Activated naive CD4-positive, alpha-beta T cell treated with anti-CD3 and anti-CD28 coated beads, Interleukin-2, amount 10 ng/mL, durations not matched to agents 7 days and 5 days (primary cell): ENCODE data around the gene GBX1.

ENCODE experiments used
- CTCF ChIA-PET: fragments of 350-600 bp; sonication (Branson Sonifier 250); formaldehyde crosslinking; loops from one replicate; lab custom pipeline; 2021; ENCODE audit warnings: antibody characterized with exemption; lab: Charles Lee
- DNase-seq: peaks from one replicate; pipeline ENCODE4 v3.0.0-alpha.2; 2020
- H3K27ac Mint-ChIP-seq: one replicate; pipeline ENCODE4 v1.8.0; 2021; ENCODE audit warnings: mild to moderate bottlenecking, moderate library complexity, mixed read lengths
- H3K27me3 Mint-ChIP-seq: one replicate; pipeline ENCODE4 v1.8.0; 2021; ENCODE audit warnings: mild to moderate bottlenecking, mixed read lengths
- H3K36me3 Mint-ChIP-seq: one replicate; pipeline ENCODE4 v1.8.0; 2021; ENCODE audit warnings: mixed read lengths
- H3K4me1 Mint-ChIP-seq: one replicate; pipeline ENCODE4 v1.8.0; 2021; ENCODE audit warnings: mixed read lengths
- H3K4me3 Mint-ChIP-seq: one replicate; pipeline ENCODE4 v1.8.0; 2021; ENCODE audit warnings: mild to moderate bottlenecking, moderate library complexity, mixed read lengths
- H3K9me3 Mint-ChIP-seq: one replicate; pipeline ENCODE4 v1.8.0; 2021; ENCODE audit warnings: mixed read lengths

The GBX1 gene

DNA sequence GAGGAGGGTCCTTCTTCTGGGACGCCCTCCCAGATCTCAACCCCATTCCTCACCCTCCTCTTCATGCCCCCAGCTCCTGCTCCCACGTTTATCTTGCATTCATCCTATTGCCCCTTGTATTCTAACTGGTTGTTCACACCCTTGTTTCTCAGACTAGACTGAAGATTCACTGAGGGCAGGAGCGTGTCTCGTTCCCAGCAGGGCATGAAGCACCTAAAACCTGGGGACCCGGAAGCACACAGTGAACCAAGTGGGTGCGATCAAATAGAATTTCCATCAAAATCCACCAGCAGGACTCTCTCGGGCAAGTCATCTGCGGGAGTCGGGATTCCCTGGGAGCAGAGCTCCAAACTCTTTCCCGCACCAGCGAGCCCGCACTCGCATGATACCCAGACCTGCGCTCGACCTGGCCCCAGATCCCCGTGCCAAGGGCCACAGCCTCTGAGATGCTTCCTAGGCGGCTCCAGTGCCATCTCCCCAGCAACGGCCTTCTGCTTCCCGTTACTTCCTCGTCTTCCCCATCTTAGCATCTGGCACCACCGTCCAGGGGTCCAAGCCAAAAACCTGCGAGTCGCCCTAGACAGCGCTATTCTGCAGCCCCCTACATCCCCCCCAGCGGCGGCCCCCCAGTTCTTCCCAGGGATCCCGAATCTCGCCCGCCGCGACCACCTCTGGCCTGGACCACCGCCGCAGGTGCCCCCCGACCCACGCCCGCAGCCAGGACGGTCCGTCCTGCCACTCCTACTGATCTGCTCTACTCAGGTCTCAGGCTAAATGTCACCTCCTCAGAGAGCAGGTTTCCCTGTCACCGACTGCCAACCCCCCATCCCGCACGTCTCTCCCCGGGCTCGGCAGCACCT lies 6.1 kb upstream of the GBX1 start:
- no peak overlapping the region for H3K27ac Mint-ChIP-seq
- H3K4me3 Mint-ChIP-seq, result no peak overlapping the region
- H3K27me3 Mint-ChIP-seq, result peaks cover 92% of the 10 kb centered on the region
- CTCF ChIA-PET, result no interaction called here
- H3K36me3 Mint-ChIP-seq, result no peaks in the 10 kb centered on the region
- H3K4me1 Mint-ChIP-seq, result peaks cover 6% of the 10 kb centered on the region
- no peak for DNase-seq
- H3K9me3 Mint-ChIP-seq, result no peaks in the 10 kb centered on the region

DNA sequence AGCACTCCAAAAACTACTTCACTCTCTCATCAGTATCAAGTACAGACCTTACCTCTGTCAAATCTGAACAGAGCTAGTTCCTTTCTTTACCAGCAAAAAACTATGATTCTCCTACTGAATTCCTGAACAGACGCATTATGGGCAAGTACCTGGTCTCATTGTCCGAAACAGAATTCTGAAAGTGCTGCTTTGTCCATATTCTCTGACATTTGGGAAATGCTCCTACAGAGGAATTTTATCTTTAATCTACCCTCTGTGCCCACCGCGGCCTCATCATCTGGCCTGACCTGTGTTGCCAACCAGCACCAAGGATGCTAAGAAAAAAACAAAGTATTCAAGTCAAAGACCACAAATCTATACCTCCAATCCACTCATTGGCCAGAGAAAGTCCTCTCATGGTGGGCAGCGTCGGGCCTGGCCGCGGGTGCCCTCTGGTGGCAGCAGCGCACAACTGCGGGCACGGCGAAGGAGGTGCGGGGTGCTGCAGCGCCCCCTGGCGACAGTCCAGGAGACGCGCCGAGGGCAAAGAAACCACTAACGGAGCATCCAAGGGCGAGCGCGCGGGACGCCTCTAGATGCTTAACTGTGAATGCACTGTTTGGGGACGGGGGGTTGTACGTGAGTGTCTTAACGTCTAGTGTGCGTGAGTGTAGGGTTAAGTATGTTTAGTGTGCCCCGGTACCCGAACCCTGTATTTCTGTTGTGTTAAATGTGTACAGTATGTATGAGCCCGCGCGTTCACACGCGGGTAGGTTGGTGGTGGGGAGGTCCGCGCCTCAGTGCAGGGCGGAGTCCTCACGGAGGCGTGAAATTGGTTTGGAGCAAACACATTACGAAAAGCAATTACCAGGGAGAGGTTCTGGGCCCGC lies 5.0 kb upstream of the GBX1 start:
- Mint-ChIP-seq H3K4me1 (peaks cover 10% of the 10 kb centered on the region), H3K27me3 (peaks cover 90% of the 10 kb centered on the region), H3K4me3 (no peak overlapping the region), H3K9me3 (no peaks in the 10 kb centered on the region), H3K27ac (peak overlapping the region; percentile 33), H3K36me3 (no peaks in the 10 kb centered on the region)
- DNase-seq, result peak; percentile 79
- CTCF ChIA-PET, result interaction anchor here (0.7 to 1.3 kb wide), 5 partner anchors 15 to 72 kb away, joined by 3 to 8 read pairs (median 4); no protein-coding TSS in a partner anchor

DNA sequence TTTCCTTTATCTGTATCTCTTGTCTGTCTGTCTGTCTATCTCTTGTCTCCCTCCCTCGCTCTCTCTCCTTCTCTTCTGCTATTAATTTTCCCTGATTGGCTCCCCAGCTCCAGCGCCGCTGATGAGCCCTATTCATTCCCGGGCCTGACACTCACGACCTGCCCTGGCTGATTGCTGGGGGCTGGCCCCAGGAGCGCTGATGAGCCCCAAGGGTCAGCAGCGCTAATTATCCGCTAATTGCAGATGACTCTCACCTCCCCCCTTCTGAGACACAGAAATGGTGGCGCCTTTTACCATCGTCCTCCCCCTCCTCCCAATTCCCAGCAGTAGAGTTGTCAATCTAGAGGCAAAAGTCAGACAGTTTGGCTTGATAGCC lies 1.3 kb upstream of the GBX1 start:
- CTCF ChIA-PET, result interaction anchor here (0.6 to 3.5 kb wide), 10 partner anchors 10 to 78 kb away, joined by 3 to 19 read pairs (median 6); partner anchors contain the start of gene ABCF2
- Mint-ChIP-seq H3K4me1 (peaks cover 12% of the 10 kb centered on the region), H3K27me3 (peaks cover 60% of the 10 kb centered on the region), H3K36me3 (no peaks in the 10 kb centered on the region), H3K4me3 (peak overlapping the region; percentile 46), H3K9me3 (no peaks in the 10 kb centered on the region), H3K27ac (no peak overlapping the region)
- no peak for DNase-seq

DNA sequence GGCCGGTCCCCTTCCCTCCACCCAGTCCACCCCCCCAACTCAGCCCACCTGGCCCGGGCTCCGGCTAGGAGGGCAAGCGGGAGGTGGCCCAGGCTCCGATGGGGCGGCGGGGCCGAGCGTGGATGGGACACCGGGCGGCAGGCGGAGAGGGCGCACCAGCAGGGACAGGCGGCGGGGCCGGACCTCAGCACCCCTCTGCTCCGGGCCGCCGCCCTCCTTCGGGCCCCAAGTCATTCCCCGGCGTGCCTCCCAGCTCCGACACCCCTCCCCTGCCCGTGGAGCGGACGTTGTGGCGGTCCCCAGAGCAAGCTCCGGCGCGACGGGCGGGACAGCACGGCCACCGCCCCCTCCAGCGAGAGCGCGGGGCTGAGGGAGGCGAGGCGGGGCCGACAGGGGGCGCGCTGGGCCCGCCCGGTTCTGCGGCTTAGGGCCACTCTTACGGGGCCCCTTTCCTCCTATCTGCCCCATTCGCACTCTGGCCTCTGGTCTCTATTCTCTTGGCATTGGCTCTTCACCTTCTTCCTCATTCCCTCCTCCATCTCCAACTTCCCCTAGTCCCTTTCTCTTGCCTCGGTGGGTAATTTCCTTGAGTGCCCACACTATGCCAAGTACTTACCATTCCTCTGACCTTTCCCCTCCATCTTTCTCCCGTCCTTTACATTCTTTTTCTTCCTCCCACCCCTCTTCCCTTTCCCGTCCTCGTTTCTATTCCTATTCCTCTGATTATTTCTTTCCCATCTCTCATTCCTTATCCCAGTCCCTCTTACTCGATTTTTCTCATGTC lies 701 bp upstream of the GBX1 start:
- peaks cover 55% of the 10 kb centered on the region for H3K27me3 Mint-ChIP-seq
- DNase-seq, result peak; percentile 69
- no peak overlapping the region for H3K27ac Mint-ChIP-seq
- CTCF ChIA-PET, result interaction anchor here (0.7 to 3.5 kb wide), 13 partner anchors 8 to 136 kb away, joined by 3 to 19 read pairs (median 5); no protein-coding TSS in a partner anchor
- H3K4me1 Mint-ChIP-seq, result peaks cover 12% of the 10 kb centered on the region
- no peaks in the 10 kb centered on the region for H3K36me3 Mint-ChIP-seq
- peak overlapping the region; percentile 46 for H3K4me3 Mint-ChIP-seq
- H3K9me3 Mint-ChIP-seq, result no peaks in the 10 kb centered on the region

DNA sequence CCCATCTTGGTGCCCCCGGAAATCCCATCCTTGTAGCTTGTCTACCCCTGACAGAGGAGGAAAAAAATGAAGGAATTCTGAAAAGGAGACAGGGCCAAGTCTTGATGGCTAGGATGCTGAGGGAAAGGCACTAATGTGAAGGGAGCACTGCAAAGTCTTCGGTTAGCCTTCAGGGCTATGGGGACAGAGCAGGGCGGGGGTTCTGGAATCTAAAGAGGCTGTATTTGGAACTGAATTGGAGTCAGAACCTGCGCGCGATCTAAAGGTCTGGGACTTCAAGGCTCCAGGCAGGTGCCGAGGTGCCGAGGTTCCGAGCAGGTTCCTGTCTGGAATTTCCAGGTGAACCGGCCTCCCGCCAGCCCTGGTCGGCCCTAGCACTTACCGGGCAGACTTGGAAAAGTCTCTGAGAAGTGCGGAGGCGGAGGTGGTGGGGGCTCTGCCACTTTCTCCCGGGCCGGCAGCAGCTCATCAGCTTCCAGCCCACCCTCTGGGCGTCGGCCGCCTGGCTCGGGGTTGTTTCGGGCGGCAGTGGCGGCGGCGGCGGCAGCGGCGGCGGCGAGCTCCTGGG lies 781 bp downstream of the GBX1 start:
- H3K4me1 Mint-ChIP-seq, result peaks cover 7% of the 10 kb centered on the region
- peak overlapping the region; percentile 22 for H3K4me3 Mint-ChIP-seq
- H3K27ac Mint-ChIP-seq, result no peak overlapping the region
- no peaks in the 10 kb centered on the region for H3K36me3 Mint-ChIP-seq
- no peak for DNase-seq
- CTCF ChIA-PET, result interaction anchor here (0.7 to 3.5 kb wide), 6 partner anchors 9 to 85 kb away, joined by 3 to 15 read pairs (median 3); no protein-coding TSS in a partner anchor
- peaks cover 40% of the 10 kb centered on the region for H3K27me3 Mint-ChIP-seq
- H3K9me3 Mint-ChIP-seq, result no peaks in the 10 kb centered on the region

- H3K36me3 Mint-ChIP-seq, result no peaks in the 10 kb centered on the region
- peaks cover 3% of the 10 kb centered on the region for H3K4me1 Mint-ChIP-seq
- CTCF ChIA-PET, result interaction anchor here (1.0 to 1.1 kb wide), 2 partner anchors 81 to 83 kb away, joined by 3 to 4 read pairs; no protein-coding TSS in a partner anchor
- H3K4me3 Mint-ChIP-seq, result no peak overlapping the region
- no peaks in the 10 kb centered on the region for H3K9me3 Mint-ChIP-seq
- H3K27ac Mint-ChIP-seq, result no peak overlapping the region
- DNase-seq, result no peak
- peaks cover 17% of the 10 kb centered on the region for H3K27me3 Mint-ChIP-seq
Measured at GRCh38 chr7:151161757-151162156, 5.7 kb downstream of the GBX1 start.

DNA sequence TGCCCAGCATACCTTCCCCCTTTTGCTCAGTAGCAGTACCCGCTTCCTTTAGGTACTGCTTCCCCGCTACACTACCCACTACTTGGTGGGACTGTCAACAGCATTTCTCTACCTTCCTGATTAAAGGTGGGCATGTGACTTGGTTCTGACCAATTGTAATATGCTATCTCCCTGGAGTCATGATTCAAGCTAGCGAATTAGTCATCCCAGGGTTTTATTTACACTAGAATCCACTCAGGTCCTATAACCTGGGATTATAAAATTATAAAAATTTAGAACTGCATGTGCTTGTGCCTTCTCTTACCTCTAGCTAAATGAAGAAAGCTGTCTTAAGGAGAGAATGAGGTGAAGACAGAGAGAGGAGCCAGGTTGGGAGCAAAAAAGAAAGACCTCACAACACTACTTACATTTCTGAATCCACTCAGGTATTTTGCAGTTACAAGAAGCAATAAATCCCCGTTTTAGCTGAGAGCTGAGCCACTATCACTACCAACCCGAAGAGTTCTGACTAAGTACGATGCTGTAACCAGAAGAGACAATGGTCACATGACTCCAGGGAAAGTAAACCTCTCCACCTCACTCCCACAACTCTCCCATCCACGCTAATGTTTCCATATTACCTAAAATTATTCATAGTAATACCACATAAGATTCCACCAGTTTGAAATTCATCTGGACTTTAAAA lies 9.7 kb downstream of the GBX1 start:
- CTCF ChIA-PET, result interaction anchor here (1.3 to 2.5 kb wide), 3 partner anchors 9 to 14 kb away, joined by 3 to 15 read pairs (median 7); partner anchors contain the start of gene GBX1
- H3K36me3 Mint-ChIP-seq, result no peaks in the 10 kb centered on the region
- peak; percentile 3 for DNase-seq
- H3K27ac Mint-ChIP-seq, result no peak overlapping the region
- H3K4me1 Mint-ChIP-seq, result no peaks in the 10 kb centered on the region
- H3K9me3 Mint-ChIP-seq, result no peaks in the 10 kb centered on the region
- peaks cover 35% of the 10 kb centered on the region for H3K27me3 Mint-ChIP-seq
- H3K4me3 Mint-ChIP-seq, result no peak overlapping the region

- Mint-ChIP-seq H3K27ac (no peak overlapping the region), H3K4me1 (no peaks in the 10 kb centered on the region), H3K27me3 (peaks cover 45% of the 10 kb centered on the region), H3K9me3 (no peaks in the 10 kb centered on the region), H3K4me3 (no peak overlapping the region), H3K36me3 (no peaks in the 10 kb centered on the region)
- CTCF ChIA-PET, result interaction anchor here (0.6 kb wide), 1 partner anchor 1482 kb away, joined by 3 read pairs; no protein-coding TSS in a partner anchor
- DNase-seq, result peak; percentile 8
Measured at GRCh38 chr7:151152643-151153513, 14.6 kb downstream of the GBX1 start.

- Mint-ChIP-seq H3K27ac (no peak overlapping the region), H3K4me1 (no peaks in the 10 kb centered on the region), H3K36me3 (no peaks in the 10 kb centered on the region), H3K9me3 (no peaks in the 10 kb centered on the region), H3K27me3 (peaks cover 50% of the 10 kb centered on the region), H3K4me3 (no peak overlapping the region)
- peak; percentile 10 for DNase-seq
- CTCF ChIA-PET, result interaction anchor here (1.2 to 1.7 kb wide), 2 partner anchors 18 to 40 kb away, joined by 3 read pairs; partner anchors contain the start of gene GBX1
Measured at GRCh38 chr7:151150388-151150787, 17.1 kb downstream of the GBX1 start.

DNA sequence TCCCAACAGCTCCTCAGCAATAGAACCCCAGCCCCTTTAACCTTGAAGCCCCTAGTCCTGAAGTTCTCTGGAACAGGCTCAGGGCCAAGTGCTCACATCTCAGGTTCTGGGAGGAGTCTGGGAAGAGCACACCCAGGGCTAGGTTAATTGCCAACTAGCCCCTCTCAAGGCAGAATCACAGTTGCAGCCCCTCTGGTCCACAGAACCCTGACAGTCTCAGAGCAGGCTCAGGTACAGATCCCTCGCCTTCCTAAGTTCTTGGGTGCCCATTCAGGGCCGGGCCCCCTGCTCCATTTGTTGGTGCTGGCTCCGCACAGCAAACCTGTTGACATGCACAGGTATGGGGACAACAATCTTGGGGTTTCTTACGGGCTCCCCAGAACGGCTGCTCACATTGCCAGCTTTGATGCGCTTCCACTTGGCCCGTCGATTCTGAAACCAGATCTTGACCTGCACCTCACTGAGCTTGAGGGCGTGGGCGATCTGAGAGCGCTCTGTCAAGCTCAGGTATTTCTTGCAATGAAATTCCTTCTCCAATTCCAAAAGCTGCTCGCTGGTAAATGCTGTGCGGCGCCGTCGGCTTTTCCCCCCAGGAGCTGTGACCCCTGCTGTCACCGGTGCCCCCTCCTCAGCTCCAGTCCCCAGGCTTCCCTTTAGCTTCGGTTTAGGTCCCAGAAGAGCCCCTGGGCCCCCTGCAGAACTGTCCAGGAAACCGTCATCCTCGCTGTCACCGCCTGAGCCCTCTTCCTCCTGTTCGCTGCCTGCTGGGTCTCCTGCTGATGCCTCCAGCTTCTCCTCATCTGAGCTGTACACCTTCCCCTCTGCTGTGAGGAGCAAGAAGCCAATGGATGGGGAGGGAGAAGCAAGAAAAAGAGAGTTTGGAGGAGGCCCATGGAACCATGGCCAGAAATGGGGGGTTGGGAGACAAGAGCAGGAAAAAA lies 18.9 kb downstream of the GBX1 start:
- Mint-ChIP-seq H3K4me3 (no peak overlapping the region), H3K36me3 (no peaks in the 10 kb centered on the region), H3K27me3 (peaks cover 39% of the 10 kb centered on the region), H3K27ac (no peak overlapping the region), H3K4me1 (no peaks in the 10 kb centered on the region), H3K9me3 (no peaks in the 10 kb centered on the region)
- peak; percentile 5 for DNase-seq
- CTCF ChIA-PET, result interaction anchor here (1.2 to 1.7 kb wide), 5 partner anchors 19 to 186 kb away, joined by 3 to 4 read pairs (median 3); no protein-coding TSS in a partner anchor

- Mint-ChIP-seq H3K9me3 (no peaks in the 10 kb centered on the region), H3K4me3 (no peak overlapping the region), H3K36me3 (no peaks in the 10 kb centered on the region), H3K27ac (no peak overlapping the region), H3K27me3 (peaks cover 39% of the 10 kb centered on the region), H3K4me1 (no peaks in the 10 kb centered on the region)
- CTCF ChIA-PET, result interaction anchor here (0.7 to 1.4 kb wide), 4 partner anchors 21 to 97 kb away, joined by 3 to 4 read pairs (median 3); no protein-coding TSS in a partner anchor
- DNase-seq, result peak; percentile 11
Measured at GRCh38 chr7:151146761-151147160, 20.7 kb downstream of the GBX1 start.
